Heart right ventricle (tissue), 16 donors: Measurements from ENCODE around the gene S1PR1. TPM values are rescaled to one million over a fixed set of nuclear protein-coding genes. Genes with fewer than 3 reads are reported as not detected.

Experiments
- ATAC-seq, 8 donors: fragments of 200-7000 bp; cut with Tn5 transposase; one replicate each; pipeline ENCODE4 v1.9.1; 2020; ENCODE audit warnings: mild to moderate bottlenecking in 8 of 8, moderate library complexity in 8 of 8, moderate number of reproducible peaks in 1 of 8
- DNase-seq, 2 donors: peaks; one replicate each; pipeline ENCODE4 v3.0.0-alpha.2; 2020
- H3K27ac ChIP-seq, 10 donors: fragments of 200-600 bp; sonication (generic) in 2 of 10; one replicate each; pipeline versions ENCODE4 v1.5.0 to v1.8.0; 2020 to 2022; ENCODE audit warnings: mild to moderate bottlenecking in 3 of 10
- H3K27me3 ChIP-seq, 7 donors: fragments of 200-600 bp; one replicate each; pipeline ENCODE4 v1.8.0; 2021 to 2022; ENCODE audit warnings: mild to moderate bottlenecking in 2 of 7
- H3K36me3 ChIP-seq, 9 donors: fragments of 200-600 bp; sonication (generic) in 1 of 9; one replicate each; pipeline versions ENCODE4 v1.5.0 to v1.8.0; 2020 to 2022; ENCODE audit warnings: mild to moderate bottlenecking in 2 of 9
- H3K4me1 ChIP-seq, 9 donors: fragments of 200-600 bp; sonication (generic) in 1 of 9; one replicate each; pipeline versions ENCODE4 v1.5.0 to v1.8.0; 2020 to 2022; ENCODE audit warnings: mild to moderate bottlenecking in 4 of 9
- H3K4me3 ChIP-seq, 10 donors: fragments of 200-600 bp; sonication (generic) in 2 of 10; one replicate each; pipeline versions ENCODE4 v1.5.0 to v1.8.0; 2020 to 2022; ENCODE audit warnings: mild to moderate bottlenecking in 7 of 10, moderate library complexity in 2 of 10
- H3K9me3 ChIP-seq, 11 donors: fragments of 200-600 bp in 10 of 11; sonication (generic) in 2 of 11; one replicate each; pipeline versions ENCODE4 v1.5.0 to v1.8.0; 2013 to 2022; ENCODE audit warnings: mild to moderate bottlenecking in 2 of 11, control low read depth in 1 of 11, moderate library complexity in 1 of 11
- WGBS, 2 donors: extraction: QIAGEN DNeasy Blood & Tissue Kit; methylation state at CpG; one replicate each; pipeline ENCODE4 v1.1.7; 2013; ENCODE audit warnings: inconsistent platforms in 1 of 2; 5-methylcytosine and 5-hydroxymethylcytosine counted together
- intact Hi-C, 10 donors: fragments of 100-400 bp; cut with DNase I; formaldehyde crosslinking; loops; one replicate each; pipeline versions ENCODE4 v1.11.1 to v1.14.2; 2022
- polyA plus RNA-seq, 2 donors: library from polyadenylated mRNA; stranded (reverse); fragments of 200-250 nt; gene quantifications; one replicate each; pipeline ENCODE4 v1.2.3, GENCODE V29; 2013
- total RNA-seq, 10 donors: library from RNA; stranded (reverse); fragmentation: NEBNext Ultra II Directional in 3 of 10; extraction: Animal tissue kit (Norgen Biotek cat#: 25700) in 3 of 10; gene quantifications; one replicate each; pipeline versions ENCODE4 v1.2.1 to v1.2.4, GENCODE V29; 2021 to 2023
- TF ChIP-seq, protein P1 (sequence below), 9 donors: fragments of 200-600 bp; sonication (generic) in 2 of 9; IDR thresholded peaks; one replicate each; pipeline versions ENCODE4 v1.5.0 to v1.8.0; 2021 to 2022; ENCODE audit warnings: antibody characterized with exemption in 9 of 9, mild to moderate bottlenecking in 5 of 9, moderate library complexity in 1 of 9
- donor health status: Arrhythmogenic right ventricular cardiomyopathy.
- donor health status: ischemic (EF 13 %, LVEDD 7.1; RV severe dilation, severe dysfunction).
- donor health status: healthy with polysubstance abuse.
- donor health status: DM: no; HTN: yes; CAD: no.
- donor health status: DM: no; HTN: no; CAD: no.
- donor health status: ischemic (EF 25% LVEDD 6.9; RV normal size, moderate dysfunction).
- donor health status: ischemic (EF 25% LVEDD 5.7; RV mildly dilated, moderate dysfunction).
- donor health status: healthy.
- donor health status: DM: yes; HTN: yes; CAD: no.
- donor health status: Ischemic cardiomyopathy.
- donor health status: ischemic (EF 35%, LVEDD 5.7; RV mildly dilated, moderate dysfunction).
- donor health status: nonischemic (EF 11% LVEDD 7.7; RV severe dilation, severe dysfunction).
- donor health status: DM: yes; HTN: yes; CAD: no.
- donor health status: PGD.
- donor health status: ischemic (EF 29% LVEDD 5.4; RV normal size, mild dysfunction).
- donor health status: nonischemic (EF 23%, LVEDD 6.1; RV moderate dilation, normal function).

S1PR1 gene
- total and polyA plus RNA-seq, 12 donors, result 37.4 to 82.2 (median 53.2) TPM

DNA sequence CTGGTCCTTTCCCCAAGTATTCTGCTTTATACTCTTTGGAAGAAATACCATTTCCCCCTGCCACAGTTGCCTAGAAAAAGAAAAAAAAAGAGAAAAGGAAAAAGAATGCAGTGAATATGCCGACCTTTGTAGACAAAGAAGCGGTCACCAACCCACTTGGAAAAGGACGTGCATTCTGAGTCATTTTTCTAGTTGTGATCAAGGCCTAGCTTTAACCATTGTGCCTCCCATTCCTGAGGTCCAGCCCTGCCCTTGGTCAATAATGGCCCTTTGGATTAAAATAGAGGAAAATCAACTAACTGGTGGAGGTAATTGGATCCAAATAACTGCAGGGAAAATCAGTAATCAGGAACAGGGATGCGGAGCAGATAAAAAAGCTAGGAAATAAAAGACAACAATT, 24.8 kb downstream of the S1PR1 start:
- Histone ChIP-seq H3K36me3 (no peaks in the 10 kb centered on the region), H3K27me3 (no peaks in the 10 kb centered on the region), H3K4me1 (peaks cover 0 to 88% (median 40%) of the 10 kb centered on the region in 9 donors), H3K9me3 (no peaks in the 10 kb centered on the region), H3K4me3 (no peak overlapping the region), H3K27ac (peak overlapping the region in 6 of 10 donors; percentile 57 to 76 (median 66))
- TF ChIP-seq, protein P1, sequence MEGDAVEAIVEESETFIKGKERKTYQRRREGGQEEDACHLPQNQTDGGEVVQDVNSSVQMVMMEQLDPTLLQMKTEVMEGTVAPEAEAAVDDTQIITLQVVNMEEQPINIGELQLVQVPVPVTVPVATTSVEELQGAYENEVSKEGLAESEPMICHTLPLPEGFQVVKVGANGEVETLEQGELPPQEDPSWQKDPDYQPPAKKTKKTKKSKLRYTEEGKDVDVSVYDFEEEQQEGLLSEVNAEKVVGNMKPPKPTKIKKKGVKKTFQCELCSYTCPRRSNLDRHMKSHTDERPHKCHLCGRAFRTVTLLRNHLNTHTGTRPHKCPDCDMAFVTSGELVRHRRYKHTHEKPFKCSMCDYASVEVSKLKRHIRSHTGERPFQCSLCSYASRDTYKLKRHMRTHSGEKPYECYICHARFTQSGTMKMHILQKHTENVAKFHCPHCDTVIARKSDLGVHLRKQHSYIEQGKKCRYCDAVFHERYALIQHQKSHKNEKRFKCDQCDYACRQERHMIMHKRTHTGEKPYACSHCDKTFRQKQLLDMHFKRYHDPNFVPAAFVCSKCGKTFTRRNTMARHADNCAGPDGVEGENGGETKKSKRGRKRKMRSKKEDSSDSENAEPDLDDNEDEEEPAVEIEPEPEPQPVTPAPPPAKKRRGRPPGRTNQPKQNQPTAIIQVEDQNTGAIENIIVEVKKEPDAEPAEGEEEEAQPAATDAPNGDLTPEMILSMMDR (IDR thresholded peaks at IDR 0.05), result no peak
- intact Hi-C loops, result no loop called here
- ATAC-seq, result peak in 1 of 8 donors; percentile 43
- DNase-seq, result no peak
- WGBS, 2 donors, result 64 to 71% methylated on average over 4 of the region's 4 CpGs

DNA sequence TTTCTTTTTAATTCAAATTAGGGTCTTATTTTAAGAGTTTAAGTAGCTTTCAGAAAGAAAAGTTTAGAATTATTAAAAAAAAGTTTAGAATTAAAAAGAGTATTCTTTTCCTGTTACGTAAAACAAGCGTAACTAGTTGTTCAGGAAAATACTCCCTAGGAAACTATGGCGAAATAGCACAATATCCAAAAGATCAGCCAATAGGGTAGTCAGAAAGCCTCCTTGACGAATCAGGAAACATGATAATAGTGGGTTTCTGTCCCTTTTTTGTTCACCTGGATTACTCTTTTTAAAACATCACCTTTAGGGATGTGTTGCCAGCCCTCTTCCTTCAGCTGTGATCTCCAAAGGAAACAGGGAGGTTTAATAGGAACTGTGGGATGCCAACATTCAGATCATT, 25.2 kb downstream of the S1PR1 start:
- WGBS, 2 donors, result 60 to 79% methylated on average over 4 of the region's 4 CpGs
- H3K27ac ChIP-seq, result peak overlapping the region in 7 of 10 donors; percentile 5 to 76 (median 66)
- peaks cover 0 to 87% (median 40%) of the 10 kb centered on the region in 9 donors for H3K4me1 ChIP-seq
- H3K9me3 ChIP-seq, result no peaks in the 10 kb centered on the region
- H3K36me3 ChIP-seq, result no peaks in the 10 kb centered on the region
- H3K27me3 ChIP-seq, result no peaks in the 10 kb centered on the region
- TF ChIP-seq, protein P1 (IDR thresholded peaks at IDR 0.05), result no peak
- intact Hi-C loops, result no loop called here
- H3K4me3 ChIP-seq, result no peak overlapping the region
- DNase-seq (no peak), ATAC-seq (peak in 2 of 8 donors; percentile 67 to 70)

DNA sequence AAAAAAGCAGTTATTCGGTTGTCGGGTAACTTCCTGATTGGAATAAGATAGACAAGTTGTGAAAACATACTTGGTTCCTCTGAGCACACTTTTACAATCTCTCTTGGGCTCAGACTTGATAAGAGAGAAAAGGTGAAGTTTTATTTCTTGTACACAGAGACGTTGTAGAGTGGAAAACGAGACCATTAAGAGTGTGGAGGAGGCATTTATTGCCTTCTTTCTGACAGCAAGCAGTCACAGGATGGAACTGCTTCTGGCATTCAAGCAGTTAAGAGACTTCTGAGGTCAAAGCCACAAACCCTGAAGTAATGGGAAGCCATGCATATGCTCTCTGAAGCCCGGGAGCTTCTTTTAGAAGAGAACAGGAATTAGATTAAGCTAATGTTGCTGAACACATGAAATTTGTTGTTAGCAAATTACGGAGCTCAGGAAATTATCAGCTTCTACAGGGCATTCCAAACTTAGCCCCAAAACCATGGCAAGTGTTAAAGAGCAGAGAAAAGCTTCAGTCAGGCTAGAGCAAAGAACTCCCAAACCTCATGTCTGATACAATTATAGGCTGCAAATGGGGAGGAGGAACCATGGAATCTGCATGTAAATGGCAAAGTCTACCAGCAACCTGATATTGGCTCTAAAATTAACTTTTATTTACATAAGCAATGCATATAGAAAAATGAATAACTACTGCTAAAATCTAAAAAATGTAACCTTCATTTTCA, 26.0 kb downstream of the S1PR1 start:
- H3K4me3 ChIP-seq, result no peak overlapping the region
- H3K9me3 ChIP-seq, result no peaks in the 10 kb centered on the region
- no peaks in the 10 kb centered on the region for H3K27me3 ChIP-seq
- ATAC-seq (peak in 2 of 8 donors; percentile 16 to 21), DNase-seq (no peak)
- no peaks in the 10 kb centered on the region for H3K36me3 ChIP-seq
- TF ChIP-seq, protein P1 (IDR thresholded peaks at IDR 0.05), result no peak
- intact Hi-C loops, result no loop called here
- 13 to 17% methylated on average over 6 of the region's 6 CpGs for WGBS, 2 donors
- peaks cover 0 to 80% (median 39%) of the 10 kb centered on the region in 9 donors for H3K4me1 ChIP-seq
- H3K27ac ChIP-seq, result peak overlapping the region in 7 of 10 donors; percentile 5 to 76 (median 66)

DNA sequence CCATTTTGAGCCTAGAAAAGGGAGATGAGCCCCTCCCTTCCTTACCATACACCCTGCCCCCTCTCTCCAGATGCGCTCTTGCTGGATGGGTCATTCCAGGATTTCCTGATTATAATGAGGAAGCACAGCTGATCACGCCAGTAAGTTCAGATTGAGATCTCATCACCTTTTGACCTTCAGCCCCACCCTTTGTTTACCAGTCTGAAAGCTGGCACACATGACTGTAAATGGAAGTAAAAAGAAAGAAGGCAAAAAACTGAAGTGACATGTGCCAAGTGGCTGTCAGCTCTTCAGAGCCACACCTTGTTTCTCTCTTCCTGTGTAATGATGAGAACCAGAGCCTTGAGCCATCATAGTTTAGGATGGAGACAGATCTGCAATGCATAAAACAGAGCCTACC, 27.9 kb downstream of the S1PR1 start:
- ATAC-seq (peak; percentile 66 to 81 (median 76)), DNase-seq (peak in 1 of 2 donors; percentile 46)
- intact Hi-C loops, result no loop called here
- peaks cover 0 to 61% (median 35%) of the 10 kb centered on the region in 9 donors for H3K4me1 ChIP-seq
- 13 to 23% methylated on average over 2 of the region's 2 CpGs for WGBS, 2 donors
- no peaks in the 10 kb centered on the region for H3K27me3 ChIP-seq
- no peak overlapping the region for H3K4me3 ChIP-seq
- peak overlapping the region in 8 of 10 donors; percentile 18 to 76 (median 58) for H3K27ac ChIP-seq
- H3K9me3 ChIP-seq, result no peaks in the 10 kb centered on the region
- TF ChIP-seq, protein P1 (IDR thresholded peaks at IDR 0.05), result no peak
- no peaks in the 10 kb centered on the region for H3K36me3 ChIP-seq
